A549 (cell line): ENCODE measurements around the gene MAPK4. TPM values are rescaled to one million over a fixed set of nuclear protein-coding genes. Genes with fewer than 3 reads are reported as not detected.

ENCODE experiments used
- ATAC-seq, 2 experiments: fragments of 200-7000 bp in 1 of 2; fragments of >200 bp in 1 of 2; cut with Nextera tagmentation in 1 of 2; cut with Tn5 transposase in 1 of 2; 3 replicates each; pipeline versions ENCODE4 v1.8.0 to v1.9.1; 2018 to 2020; ENCODE audit warnings: mild to moderate bottlenecking in 1 of 2, moderate library complexity in 1 of 2
- CTCF ChIA-PET: fragments of 300-600 bp; sonication (Branson Sonifier 250); formaldehyde crosslinking; extraction: SDS; loops from one replicate; lab custom pipeline; 2021; ENCODE audit warnings: antibody characterized with exemption, inconsistent platforms; lab: Yijun Ruan, JAX
- POLR2A ChIA-PET: fragments of 350-600 bp; formaldehyde crosslinking; extraction: SDS; loops from one replicate; lab custom pipeline; 2021; ENCODE audit warnings: antibody characterized with exemption, inconsistent platforms; lab: Yijun Ruan, JAX
- DNase-seq, 2 experiments: peaks; one replicate each; pipeline versions ENCODE4 v3.0.0 to v3.0.0-alpha.2; 2011 to 2016; ENCODE audit warnings: low read depth in 1 of 2, low spot score in 1 of 2
- FAIRE-seq: peaks from 2 replicates; lab custom pipeline; 2011; peaks lifted over from hg19 to GRCh38; lab: Jason Lieb, UNC
- H3K27ac ChIP-seq, 2 experiments: fragments of >200 bp; sonication (Bioruptor Twin); formaldehyde crosslinking; 3 replicates each; pipeline ENCODE4 v1.5.1; 2016 to 2017
- H3K4me1 ChIP-seq: fragments of >200 bp; sonication (Bioruptor Twin); formaldehyde crosslinking; 3 replicates; pipeline ENCODE4 v1.6.1; 2016
- H3K4me2 ChIP-seq: fragments of >200 bp; sonication (Bioruptor Twin); formaldehyde crosslinking; 3 replicates; pipeline ENCODE4 v1.6.1; 2016
- H3K4me3 ChIP-seq: fragments of >200 bp; sonication (Bioruptor Twin); formaldehyde crosslinking; 3 replicates; pipeline ENCODE4 v1.5.1; 2016
- H3K9me3 ChIP-seq: fragments of >200 bp; sonication (Bioruptor Twin); formaldehyde crosslinking; 3 replicates; pipeline ENCODE4 v1.6.1; 2016
- BHLHE40 ChIP-seq: IDR thresholded peaks from 2 replicates; pipeline ENCODE4 v1.6.1; 2012; ENCODE audit warnings: low read depth, low read length, inconsistent platforms
- CEBPB ChIP-seq, 2 experiments: fragments of >200 bp in 1 of 2; sonication (Bioruptor Twin) in 1 of 2; formaldehyde crosslinking in 1 of 2; IDR thresholded peaks; 2 replicates each; pipeline ENCODE4 v1.6.1; 2012 to 2016
- CTCF ChIP-seq: fragments of >200 bp; sonication (Bioruptor Twin); formaldehyde crosslinking; IDR thresholded peaks from 3 replicates; pipeline ENCODE4 v1.5.1; 2016
- EHMT2 ChIP-seq: fragments of 200-600 bp; sonication (generic); IDR thresholded peaks from 2 replicates; pipeline ENCODE4 v1.6.1; 2016; ENCODE audit warnings: antibody characterized with exemption, low read depth, mild to moderate bottlenecking, moderate library complexity
- FOSL2 ChIP-seq, 2 experiments: fragments of 450-650 bp in 1 of 2; fragments of >200 bp in 1 of 2; sonication (Bioruptor Twin) in 1 of 2; formaldehyde crosslinking; IDR thresholded peaks; 2 replicates each; pipeline versions ENCODE4 v1.5.0 to v1.6.1; 2016 to 2020; ENCODE audit warnings: mild to moderate bottlenecking in 1 of 2, moderate library complexity in 1 of 2
- GATA3 ChIP-seq: IDR thresholded peaks from 2 replicates; pipeline ENCODE4 v1.6.1; 2012; ENCODE audit warnings: borderline replicate concordance
- HES2 ChIP-seq: fragments of >200 bp; sonication (Bioruptor Twin); formaldehyde crosslinking; IDR thresholded peaks from 2 replicates; pipeline ENCODE4 v1.6.1; 2016
- HEYL ChIP-seq: fragments of 250-450 bp; sonication (Bioruptor Pico); IDR thresholded peaks from 2 replicates; pipeline ENCODE4 v1.8.0; 2021; ENCODE audit warnings: mild to moderate bottlenecking, moderate library complexity
- HOXA7 ChIP-seq: fragments of 250-450 bp; sonication (Bioruptor Pico); IDR thresholded peaks from 2 replicates; pipeline ENCODE4 v1.5.0; 2020; ENCODE audit warnings: mild to moderate bottlenecking, moderate library complexity
- JUN ChIP-seq, 2 experiments: fragments of >200 bp; sonication (Bioruptor Twin); formaldehyde crosslinking; IDR thresholded peaks; 2 replicates in 1 of 2; 3 replicates in 1 of 2; pipeline ENCODE4 v1.6.1; 2016 to 2017
- JUNB ChIP-seq: fragments of >200 bp; sonication (Bioruptor Twin); formaldehyde crosslinking; IDR thresholded peaks from 2 replicates; pipeline ENCODE4 v1.6.1; 2016
- KDM5A ChIP-seq: fragments of 200-600 bp; sonication (generic); IDR thresholded peaks from 2 replicates; pipeline ENCODE4 v1.6.1; 2016; ENCODE audit warnings: antibody characterized with exemption, mild to moderate bottlenecking
- MAFK ChIP-seq: fragments of 450-650 bp; IDR thresholded peaks from 2 replicates; pipeline ENCODE4 v1.6.1; 2014; ENCODE audit not compliant: partially characterized antibody
- NPAS2 ChIP-seq: fragments of 250-450 bp; sonication (Bioruptor Pico); IDR thresholded peaks from 2 replicates; pipeline ENCODE4 v1.8.0; 2022; ENCODE audit warnings: mild to moderate bottlenecking, moderate library complexity, borderline replicate concordance
- POLR2AphosphoS2 ChIP-seq: conservative IDR thresholded peaks from 2 replicates; pipeline ENCODE4 v1.6.1; 2012; ENCODE audit warnings: low read length, improper control_type of control experiment, inconsistent platforms
- RARB ChIP-seq: fragments of 250-450 bp; sonication (Bioruptor Pico); IDR thresholded peaks from 2 replicates; pipeline ENCODE4 v1.8.0; 2021; ENCODE audit warnings: mild to moderate bottlenecking, moderate library complexity
- REST ChIP-seq: fragments of 200-600 bp; sonication (generic); IDR thresholded peaks from 2 replicates; pipeline ENCODE4 v1.6.1; 2016; ENCODE audit warnings: antibody characterized with exemption, mild to moderate bottlenecking, moderate library complexity
- SMC3 ChIP-seq: fragments of >200 bp; sonication (Bioruptor Twin); formaldehyde crosslinking; IDR thresholded peaks from 3 replicates; pipeline ENCODE4 v1.6.1; 2018; ENCODE audit warnings: inconsistent platforms
- TP53 ChIP-seq: fragments of 250-450 bp; sonication (Bioruptor Pico); IDR thresholded peaks from 2 replicates; pipeline ENCODE4 v1.5.0; 2021; ENCODE audit warnings: mild to moderate bottlenecking, moderate library complexity
- ZC3H11A ChIP-seq: fragments of 450-650 bp; IDR thresholded peaks from 2 replicates; pipeline ENCODE4 v1.6.1; 2014; ENCODE audit warnings: antibody characterized with exemption, mild to moderate bottlenecking
- ZFP36 ChIP-seq: fragments of 450-650 bp; IDR thresholded peaks from 2 replicates; pipeline ENCODE4 v1.6.1; 2014; ENCODE audit warnings: borderline replicate concordance; ENCODE audit not compliant: partially characterized antibody
- WGBS: methylation state at CpG from one replicate; pipeline ENCODE4 v1.1.6; 2017; ENCODE audit errors: missing lambda C conversion rate; 5-methylcytosine and 5-hydroxymethylcytosine counted together
- polyA plus RNA-seq, 4 experiments: library from polyadenylated mRNA; depleted of rRNA in 3 of 4; stranded (reverse); fragments of >200 nt; fragmentation: RNase III in 1 of 4; extraction: RNeasy Plus Mini Kit Qiagen cat#74134 plus additional on column Dnase treatment in 1 of 4; gene quantifications; 2 replicates in 3 of 4; 3 replicates in 1 of 4; pipeline ENCODE4 v1.2.3, GENCODE V29; 2011 to 2017
- TF ChIP-seq, protein P1 (sequence below): IDR thresholded peaks from 2 replicates; pipeline ENCODE4 v1.6.1; 2012
- TF ChIP-seq, protein P2 (sequence below): fragments of >200 bp; sonication (Bioruptor Twin); formaldehyde crosslinking; IDR thresholded peaks from 3 replicates; pipeline ENCODE4 v1.6.1; 2016

MAPK4 gene
- polyA plus RNA-seq, 2 of the 4 experiments (the other 2 are of a cell fraction) = 0.01 TPM; not detected in 1

- WGBS = 14% methylated on average over 4 of the region's 4 CpGs
- CTCF ChIA-PET = no interaction called here
- no peak for ATAC-seq
These were observed 190.1 kb downstream of the MAPK4 start for GRCh38 chr18:50749945-50750344.

GRCh38 chr18:50750546-50750945 is 190.7 kb downstream of the MAPK4 start:
- Histone ChIP-seq H3K4me3 (no peak overlapping the region), H3K9me3 (no peaks in the 10 kb centered on the region), H3K4me2 (no peak overlapping the region), H3K4me1 (no peaks in the 10 kb centered on the region), H3K27ac (no peak overlapping the region)
- CTCF ChIA-PET = no interaction called here
- no peak for TF ChIP-seq TP53 (CRISPR knock-in tag)
- TF ChIP-seq GATA3 = no peak
- TF ChIP-seq CEBPB (IDR thresholded peaks at IDR 0.05) = no peak
- TF ChIP-seq FOSL2 (IDR thresholded peaks at IDR 0.05) = no peak
- TF ChIP-seq FOSL2 (CRISPR knock-in tag; IDR thresholded peaks at IDR 0.05) = no peak
- no peak for TF ChIP-seq HOXA7
- no peak for TF ChIP-seq BHLHE40
- TF ChIP-seq HES2 = no peak
- no peak for TF ChIP-seq REST
- no peak for TF ChIP-seq RARB
- ATAC-seq (no peak), FAIRE-seq (no peak), DNase-seq (no peak)
- 0% methylated on average over 2 of the region's 2 CpGs for WGBS
- POLR2A ChIA-PET = no interaction called here

More at GRCh38 chr18:50749945-50750344, 190.1 kb downstream of the MAPK4 start:
- DNase-seq (no peak), FAIRE-seq (no peak)
- H3K9me3 ChIP-seq = no peaks in the 10 kb centered on the region
- H3K4me2 ChIP-seq = no peak overlapping the region
- no peaks in the 10 kb centered on the region for H3K4me1 ChIP-seq
- POLR2A ChIA-PET = no interaction called here
- TF ChIP-seq JUN (IDR thresholded peaks at IDR 0.05) = no peak
- no peak for TF ChIP-seq MAFK
- no peak for TF ChIP-seq HEYL (CRISPR knock-in tag)
- TF ChIP-seq SMC3 = no peak
- TF ChIP-seq CTCF = no peak
- TF ChIP-seq GATA3 = no peak
- no peak for TF ChIP-seq ZFP36
- TF ChIP-seq KDM5A = no peak
- TF ChIP-seq NPAS2 (CRISPR knock-in tag) = no peak
- no peak for TF ChIP-seq POLR2AphosphoS2
- no peak for TF ChIP-seq EHMT2
- no peak for TF ChIP-seq BHLHE40
- no peak for TF ChIP-seq JUNB
- H3K27ac ChIP-seq = no peak overlapping the region
- no peak overlapping the region for H3K4me3 ChIP-seq

DNA sequence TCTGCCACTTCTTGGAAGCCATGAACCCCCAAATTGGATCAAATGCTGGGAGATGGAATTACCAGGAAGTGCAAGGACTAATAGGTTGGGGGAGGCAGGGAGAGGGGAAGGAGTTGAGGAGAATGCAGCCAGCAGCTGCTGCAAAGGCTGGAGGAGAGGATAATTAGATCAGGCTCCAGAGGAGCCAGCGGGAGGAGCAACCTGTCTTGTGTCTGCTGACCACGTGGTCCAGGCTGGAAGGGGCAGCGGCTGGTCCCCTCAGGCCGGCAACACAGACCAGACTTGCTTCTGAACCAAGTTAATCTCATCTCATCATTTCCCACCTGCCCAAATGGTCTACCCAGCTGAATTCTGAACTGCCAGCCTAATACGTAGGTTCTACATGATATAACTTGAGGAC is 191.6 kb downstream of the MAPK4 start:
- ChIA-PET CTCF (no interaction called here), POLR2A (no interaction called here)
- no peak for ATAC-seq
- no peak overlapping the region for H3K4me3 ChIP-seq
- no peak overlapping the region for H3K27ac ChIP-seq
- H3K9me3 ChIP-seq = no peaks in the 10 kb centered on the region
- no peak for DNase-seq
- 17% methylated on average over 5 of the region's 5 CpGs for WGBS
- no peaks in the 10 kb centered on the region for H3K4me1 ChIP-seq
- no peak overlapping the region for H3K4me2 ChIP-seq
- TF ChIP-seq, protein P1, sequence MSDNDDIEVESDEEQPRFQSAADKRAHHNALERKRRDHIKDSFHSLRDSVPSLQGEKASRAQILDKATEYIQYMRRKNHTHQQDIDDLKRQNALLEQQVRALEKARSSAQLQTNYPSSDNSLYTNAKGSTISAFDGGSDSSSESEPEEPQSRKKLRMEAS = no peak
- no peak for TF ChIP-seq ZC3H11A
- TF ChIP-seq FOSL2 (IDR thresholded peaks at IDR 0.05) = no peak
- TF ChIP-seq FOSL2 (CRISPR knock-in tag; IDR thresholded peaks at IDR 0.05) = no peak
- TF ChIP-seq, protein P2, sequence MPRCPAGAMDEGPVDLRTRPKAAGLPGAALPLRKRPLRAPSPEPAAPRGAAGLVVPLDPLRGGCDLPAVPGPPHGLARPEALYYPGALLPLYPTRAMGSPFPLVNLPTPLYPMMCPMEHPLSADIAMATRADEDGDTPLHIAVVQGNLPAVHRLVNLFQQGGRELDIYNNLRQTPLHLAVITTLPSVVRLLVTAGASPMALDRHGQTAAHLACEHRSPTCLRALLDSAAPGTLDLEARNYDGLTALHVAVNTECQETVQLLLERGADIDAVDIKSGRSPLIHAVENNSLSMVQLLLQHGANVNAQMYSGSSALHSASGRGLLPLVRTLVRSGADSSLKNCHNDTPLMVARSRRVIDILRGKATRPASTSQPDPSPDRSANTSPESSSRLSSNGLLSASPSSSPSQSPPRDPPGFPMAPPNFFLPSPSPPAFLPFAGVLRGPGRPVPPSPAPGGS = no peak
- FAIRE-seq = no peak
